Right lobe of liver (tissue), 6 donors: ENCODE results near the gene SUGCT. TPM values are rescaled to one million over a fixed set of nuclear protein-coding genes. Genes with fewer than 3 reads are reported as not detected.

Experiments
- ATAC-seq, 4 donors: fragments of 200-7000 bp; cut with Tn5 transposase; one replicate each; pipeline ENCODE4 v1.9.1; 2020; ENCODE audit warnings: mild to moderate bottlenecking in 4 of 4, moderate library complexity in 4 of 4
- DNase-seq, 3 donors: peaks; one replicate each; pipeline ENCODE4 v3.0.0-alpha.2; 2020
- H3K27ac ChIP-seq, 3 donors: fragments of 200-600 bp; one replicate each; pipeline ENCODE4 v1.8.0; 2022
- H3K27me3 ChIP-seq, 2 donors: fragments of 200-600 bp; one replicate each; pipeline ENCODE4 v1.8.0; 2022
- H3K36me3 ChIP-seq, 4 donors: fragments of 200-600 bp; sonication (generic) in 1 of 4; one replicate each; pipeline versions ENCODE4 v1.5.1 to v1.8.0; 2017 to 2022; ENCODE audit warnings: control low read depth in 1 of 4
- H3K4me1 ChIP-seq, 4 donors: fragments of 200-600 bp; sonication (generic) in 1 of 4; one replicate each; pipeline versions ENCODE4 v1.5.1 to v1.8.0; 2017 to 2022; ENCODE audit warnings: control low read depth in 1 of 4
- H3K4me3 ChIP-seq, 3 donors: fragments of 200-600 bp; one replicate each; pipeline ENCODE4 v1.8.0; 2022
- H3K9me3 ChIP-seq, 4 donors: fragments of 200-600 bp; sonication (generic) in 1 of 4; one replicate each; pipeline versions ENCODE4 v1.5.1 to v1.8.0; 2017 to 2022; ENCODE audit warnings: control low read depth in 1 of 4
- POLR2A ChIP-seq: fragments of 450-650 bp; IDR thresholded peaks from one replicate; pipeline ENCODE4 v1.6.1; 2017; ENCODE audit warnings: antibody characterized with exemption, mild to moderate bottlenecking
- WGBS: methylation state at CpG from one replicate; pipeline ENCODE4 v1.1.6; 2018; ENCODE audit warnings: low coverage, low lambda C conversion rate; ENCODE audit not compliant: insufficient coverage; ENCODE audit errors: missing lambda C conversion rate; 5-methylcytosine and 5-hydroxymethylcytosine counted together
- intact Hi-C, 2 donors: fragments of 100-400 bp; cut with DNase I; formaldehyde crosslinking; loops; one replicate each; pipeline versions ENCODE4 v1.11.2 to v1.14.1; 2022
- total RNA-seq, 6 experiments: library from RNA; depleted of rRNA in 2 of 6; stranded (reverse); fragments of >200 nt in 2 of 6; fragmentation: NEBNext Ultra II Directional in 3 of 6; extraction: Animal tissue kit (Norgen Biotek cat#: 25700) in 3 of 6; gene quantifications; one replicate each; pipeline versions ENCODE4 v1.1.0 to v1.2.4, GENCODE V29; 2016 to 2023
- TF ChIP-seq, protein P1 (sequence below), 4 donors: fragments of 200-600 bp in 3 of 4; fragments of 450-650 bp in 1 of 4; IDR thresholded peaks; one replicate each; pipeline versions ENCODE4 v1.5.1 to v1.8.0; 2016 to 2022; ENCODE audit warnings: antibody characterized with exemption in 4 of 4, mild to moderate bottlenecking in 2 of 4
- donor health status: DM: no; HTN: yes; CAD: no.
- donor health status: DM: no; HTN: no; CAD: no.
- donor health status: DM: no; HTN: no; CAD: no.
- donor health status: DM: no; HTN: yes; CAD: no.
- donor health status: DM: no; HTN: yes; CAD: no.

SUGCT gene
- total RNA-seq, 6 experiments from 2014 or later, result 10.1 to 21.0 (median 14.2) TPM

DNA sequence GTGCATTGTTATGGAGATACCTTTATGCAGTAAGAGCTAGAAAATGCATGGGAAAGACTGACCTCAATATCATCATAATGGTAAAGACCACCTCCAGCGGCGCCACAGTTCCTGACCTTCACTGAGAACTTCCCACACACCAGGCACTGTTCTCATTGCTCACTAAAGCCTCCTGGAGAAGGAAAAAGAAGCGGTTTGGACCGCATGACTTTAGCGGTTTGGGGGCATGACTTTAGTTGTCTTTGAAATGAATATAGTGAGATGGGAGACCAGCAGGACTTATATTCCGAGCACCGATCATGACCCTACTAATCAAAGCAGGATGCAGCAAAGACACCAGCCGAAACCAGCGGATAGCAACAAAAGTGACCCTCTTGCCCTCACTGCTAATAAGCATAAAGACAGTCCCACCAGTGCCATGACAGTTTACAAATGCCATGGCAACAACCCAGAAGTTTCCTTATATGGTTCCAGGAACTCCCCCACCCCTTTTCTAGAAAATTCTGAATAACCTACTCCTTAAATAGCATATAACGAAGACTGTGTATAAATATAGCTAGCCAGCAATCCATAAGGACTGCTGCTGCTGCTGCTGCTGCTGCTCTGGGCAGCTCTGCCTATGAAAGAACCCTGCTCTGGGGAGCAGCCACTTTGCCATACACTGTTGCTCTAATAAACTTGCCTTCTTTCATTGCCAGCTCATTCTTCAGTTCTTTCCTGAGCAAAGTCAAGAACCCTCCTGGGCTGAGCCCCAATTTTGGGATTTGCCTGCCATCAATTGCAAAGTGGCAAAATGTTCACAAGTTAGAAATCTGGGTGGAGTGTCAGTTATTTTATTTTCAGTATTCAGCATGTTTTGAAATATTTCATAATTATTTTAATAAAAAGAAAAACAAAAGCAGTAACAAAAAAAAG is 694.1 kb downstream of the SUGCT start:
- intact Hi-C loops, result no loop called here
- TF ChIP-seq POLR2A, result no peak
- TF ChIP-seq, protein P1, sequence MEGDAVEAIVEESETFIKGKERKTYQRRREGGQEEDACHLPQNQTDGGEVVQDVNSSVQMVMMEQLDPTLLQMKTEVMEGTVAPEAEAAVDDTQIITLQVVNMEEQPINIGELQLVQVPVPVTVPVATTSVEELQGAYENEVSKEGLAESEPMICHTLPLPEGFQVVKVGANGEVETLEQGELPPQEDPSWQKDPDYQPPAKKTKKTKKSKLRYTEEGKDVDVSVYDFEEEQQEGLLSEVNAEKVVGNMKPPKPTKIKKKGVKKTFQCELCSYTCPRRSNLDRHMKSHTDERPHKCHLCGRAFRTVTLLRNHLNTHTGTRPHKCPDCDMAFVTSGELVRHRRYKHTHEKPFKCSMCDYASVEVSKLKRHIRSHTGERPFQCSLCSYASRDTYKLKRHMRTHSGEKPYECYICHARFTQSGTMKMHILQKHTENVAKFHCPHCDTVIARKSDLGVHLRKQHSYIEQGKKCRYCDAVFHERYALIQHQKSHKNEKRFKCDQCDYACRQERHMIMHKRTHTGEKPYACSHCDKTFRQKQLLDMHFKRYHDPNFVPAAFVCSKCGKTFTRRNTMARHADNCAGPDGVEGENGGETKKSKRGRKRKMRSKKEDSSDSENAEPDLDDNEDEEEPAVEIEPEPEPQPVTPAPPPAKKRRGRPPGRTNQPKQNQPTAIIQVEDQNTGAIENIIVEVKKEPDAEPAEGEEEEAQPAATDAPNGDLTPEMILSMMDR (IDR thresholded peaks at IDR 0.05), result no peak
- DNase-seq, result no peak

DNA sequence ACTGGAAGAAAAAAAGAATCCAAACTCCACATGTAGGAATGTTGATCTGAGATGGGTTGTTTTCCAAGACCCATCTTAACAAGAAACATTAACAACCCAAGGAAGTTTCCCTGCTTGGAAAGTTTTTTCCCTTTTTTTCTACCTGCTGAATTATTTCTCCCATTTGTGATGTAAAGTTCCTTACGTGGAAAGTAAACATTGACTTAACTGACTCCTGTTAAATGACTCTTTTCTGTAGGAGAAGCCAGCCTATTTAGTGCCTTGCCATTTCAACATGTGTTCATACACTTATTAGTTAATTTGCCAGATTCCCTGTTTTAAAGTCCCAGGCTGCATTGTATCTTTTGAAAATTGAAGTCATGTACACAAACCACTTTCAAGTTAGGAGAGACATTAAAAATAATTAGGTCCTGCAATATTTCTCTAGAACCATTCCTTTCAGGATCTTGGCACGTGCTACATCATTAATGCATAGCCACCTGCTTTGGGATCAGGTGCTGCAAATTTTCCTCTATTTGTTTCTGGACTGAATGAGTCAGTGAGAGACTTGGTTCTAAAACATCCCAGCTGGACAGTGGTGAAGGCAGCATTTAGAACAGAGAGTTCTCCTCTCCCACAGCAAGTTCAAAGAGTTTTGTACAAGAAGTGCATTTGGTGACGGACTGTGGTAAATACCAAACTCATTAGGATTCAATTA is 698.5 kb downstream of the SUGCT start:
- TF ChIP-seq, protein P1 (IDR thresholded peaks at IDR 0.05), result no peak
- no peak for TF ChIP-seq POLR2A

More for the DNA sequence above, 694.1 kb downstream of the SUGCT start:
- WGBS, result 77% methylated on average over 9 of the region's 10 CpGs
- no peak overlapping the region for H3K27ac ChIP-seq
- no peak overlapping the region for H3K4me3 ChIP-seq
- H3K27me3 ChIP-seq, result no peaks in the 10 kb centered on the region
- no peak for ATAC-seq
- no peaks in the 10 kb centered on the region for H3K36me3 ChIP-seq
- H3K4me1 ChIP-seq, result no peaks in the 10 kb centered on the region
- H3K9me3 ChIP-seq, result no peaks in the 10 kb centered on the region

DNA sequence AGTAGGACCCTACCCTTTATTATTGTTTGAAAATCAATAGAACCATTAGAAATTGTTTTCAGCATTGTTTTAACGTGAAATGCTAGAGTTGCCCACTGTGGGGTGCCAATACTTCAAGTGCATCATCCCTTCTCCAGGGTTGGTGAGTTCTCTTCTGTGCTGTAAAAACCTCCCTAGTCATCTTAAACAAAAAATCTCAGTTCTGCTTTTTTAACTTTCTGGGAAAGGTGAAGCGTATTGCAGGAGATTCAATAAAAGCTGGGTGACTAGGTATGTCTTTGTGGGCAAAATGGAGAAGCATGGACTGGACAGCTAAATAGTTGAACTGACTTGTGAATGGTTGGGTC is 699.1 kb downstream of the SUGCT start:
- no peak overlapping the region for H3K27ac ChIP-seq
- DNase-seq (no peak), ATAC-seq (no peak)
- H3K27me3 ChIP-seq, result no peaks in the 10 kb centered on the region
- intact Hi-C loops, result no loop called here
- TF ChIP-seq, protein P1 (IDR thresholded peaks at IDR 0.05), result no peak
- TF ChIP-seq POLR2A, result no peak
- H3K4me3 ChIP-seq, result no peak overlapping the region
- H3K36me3 ChIP-seq, result no peaks in the 10 kb centered on the region
- H3K9me3 ChIP-seq, result no peaks in the 10 kb centered on the region
- H3K4me1 ChIP-seq, result no peaks in the 10 kb centered on the region
- 66% methylated on average over 2 of the region's 2 CpGs for whole genome bisulfite sequencing

More for the DNA sequence above, 698.5 kb downstream of the SUGCT start:
- no peak overlapping the region for H3K27ac ChIP-seq
- H3K4me3 ChIP-seq, result no peak overlapping the region
- ATAC-seq, result no peak
- WGBS, result 77% methylated on average over 3 of the region's 3 CpGs
- no peaks in the 10 kb centered on the region for H3K9me3 ChIP-seq
- H3K36me3 ChIP-seq, result no peaks in the 10 kb centered on the region
- H3K27me3 ChIP-seq, result no peaks in the 10 kb centered on the region
- intact Hi-C loops, result no loop called here
- no peaks in the 10 kb centered on the region for H3K4me1 ChIP-seq
- no peak for DNase-seq

DNA sequence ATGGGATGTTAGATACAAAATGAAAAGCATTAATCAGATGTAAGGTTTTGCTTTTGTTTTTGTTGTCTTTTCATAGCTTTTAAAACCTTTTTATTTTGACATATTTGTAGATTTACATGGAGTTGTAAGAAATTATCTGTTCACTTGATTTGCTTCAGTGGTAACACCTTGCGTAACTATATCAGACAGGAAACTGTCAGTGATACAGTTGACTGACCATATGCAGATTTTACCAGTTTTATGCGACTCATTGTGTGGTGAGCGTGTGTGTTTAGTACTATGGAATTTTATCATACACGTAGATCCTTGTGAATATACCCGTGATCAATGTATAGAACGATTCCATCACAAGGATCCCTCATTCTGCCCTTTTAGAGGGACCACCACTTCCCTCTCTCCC is 701.4 kb downstream of the SUGCT start:
- H3K36me3 ChIP-seq, result no peaks in the 10 kb centered on the region
- no peak for TF ChIP-seq POLR2A
- TF ChIP-seq, protein P1 (IDR thresholded peaks at IDR 0.05), result no peak
- ATAC-seq (no peak), DNase-seq (no peak)
- H3K4me3 ChIP-seq, result no peak overlapping the region
- intact Hi-C loops, result no loop called here
- no peaks in the 10 kb centered on the region for H3K9me3 ChIP-seq
- H3K4me1 ChIP-seq, result no peaks in the 10 kb centered on the region
- H3K27ac ChIP-seq, result no peak overlapping the region
- H3K27me3 ChIP-seq, result no peaks in the 10 kb centered on the region
- WGBS, result 52% methylated on average over 6 of the region's 6 CpGs
